AG04450 (cell line): Measurements from ENCODE around the gene NPBWR2. TPM values are rescaled to one million over a fixed set of nuclear protein-coding genes. Genes with fewer than 3 reads are reported as not detected.

ENCODE experiments used
- CTCF ChIA-PET: fragments of 300-600, 350-600 bp; formaldehyde crosslinking; extraction: SDS; loops from one replicate; lab custom pipeline; 2022; ENCODE audit warnings: antibody characterized with exemption, inconsistent platforms; lab: Charles Lee
- POLR2A ChIA-PET: fragments of 350-600 bp; formaldehyde crosslinking; extraction: SDS; loops from one replicate; lab custom pipeline; 2021; ENCODE audit warnings: antibody characterized with exemption, inconsistent platforms; lab: Yijun Ruan, JAX
- DNase-seq: peaks from one replicate; pipeline ENCODE4 v3.0.0-alpha.2; 2011; ENCODE audit warnings: low read depth, low spot score
- H3K27ac ChIP-seq: one replicate; pipeline ENCODE4 v1.5.1; 2012; ENCODE audit warnings: low read depth, low read length, control low read depth
- H3K27me3 ChIP-seq: one replicate; pipeline ENCODE4 v1.6.0; 2012; ENCODE audit warnings: low read length; ENCODE audit not compliant: control insufficient read depth, insufficient read depth
- H3K4me3 ChIP-seq: 2 replicates; pipeline ENCODE4 v1.5.1; 2011; ENCODE audit warnings: mild to moderate bottlenecking, low read depth, low read length, control low read depth
- H3K9me3 ChIP-seq: 2 replicates; pipeline ENCODE4 v1.5.1; 2012; ENCODE audit warnings: low read length; ENCODE audit not compliant: control insufficient read depth, insufficient read depth
- polyA minus RNA-seq: library from RNA; depleted of rRNA, polyadenylated mRNA; stranded (reverse); fragments of >200 nt; gene quantifications from 2 replicates; pipeline ENCODE4 v1.2.3, GENCODE V29; 2011; rRNA and poly(A)+ RNA removed
- polyA plus RNA-seq: library from polyadenylated mRNA; depleted of rRNA; stranded (reverse); fragments of >200 nt; gene quantifications from 2 replicates; pipeline ENCODE4 v1.2.3, GENCODE V29; 2011; rRNA removed
- TF ChIP-seq, protein P1 (sequence below): IDR thresholded peaks from 2 replicates; pipeline ENCODE4 v1.5.1; 2011; ENCODE audit warnings: low read depth, low read length, control low read depth, inconsistent platforms

The NPBWR2 gene, protein sequence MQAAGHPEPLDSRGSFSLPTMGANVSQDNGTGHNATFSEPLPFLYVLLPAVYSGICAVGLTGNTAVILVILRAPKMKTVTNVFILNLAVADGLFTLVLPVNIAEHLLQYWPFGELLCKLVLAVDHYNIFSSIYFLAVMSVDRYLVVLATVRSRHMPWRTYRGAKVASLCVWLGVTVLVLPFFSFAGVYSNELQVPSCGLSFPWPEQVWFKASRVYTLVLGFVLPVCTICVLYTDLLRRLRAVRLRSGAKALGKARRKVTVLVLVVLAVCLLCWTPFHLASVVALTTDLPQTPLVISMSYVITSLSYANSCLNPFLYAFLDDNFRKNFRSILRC
- polyA plus RNA-seq: not detected in 2 replicates
- polyA minus RNA-seq: not detected in 2 replicates

DNA sequence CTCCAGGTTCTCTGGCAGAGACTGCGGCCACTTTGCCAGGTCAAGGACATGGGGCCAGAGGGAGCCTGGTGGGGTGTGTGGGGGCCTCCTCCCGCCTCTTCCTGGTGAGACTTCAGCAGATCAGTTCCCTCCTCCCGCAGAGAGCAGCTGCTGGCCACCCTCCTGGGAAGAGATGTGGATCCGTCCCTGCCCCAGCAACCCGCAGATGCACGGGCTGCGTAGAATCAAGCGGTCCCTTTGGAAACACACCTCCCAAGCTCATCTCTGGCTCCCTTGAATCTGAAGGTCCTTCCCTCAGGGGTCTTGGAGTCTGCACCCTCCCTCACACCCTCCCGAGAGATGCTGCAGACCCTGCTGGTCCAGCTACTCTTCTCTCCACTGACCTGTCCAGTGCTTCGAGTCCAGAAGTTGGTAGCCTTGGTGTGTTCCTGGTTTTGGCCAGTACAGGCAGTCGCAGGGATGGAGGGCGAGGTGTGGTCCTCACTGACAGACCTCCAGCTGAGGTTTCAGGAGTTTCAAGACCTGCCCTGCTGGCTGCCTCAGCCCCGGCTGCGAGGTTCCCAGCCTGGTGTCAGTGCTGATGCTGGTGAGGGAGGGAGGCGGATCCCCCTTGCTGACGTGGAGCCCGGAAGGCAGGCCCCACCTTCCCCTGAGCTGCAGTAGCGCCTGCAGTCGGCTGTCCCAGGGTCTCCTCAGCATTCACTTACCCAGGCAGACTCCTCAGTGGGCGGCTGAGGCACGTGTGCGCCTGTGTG, at the start of gene NPBWR2:
Gene NPBWR2, minus strand, starts transcription at position 585 of the 755 bp plus-strand sequence. CDS start 734 bp downstream, outside the sequence.
- Histone ChIP-seq H3K4me3 (no peak within 1 kb of the TSS), H3K9me3 (peaks cover 4% of the 10 kb centered on the region; the same call in 1 of the 2 replicates), H3K27ac (no peak within 1 kb of the TSS), H3K27me3 (peaks cover 36% of the 10 kb centered on the region)
- CTCF ChIA-PET: no interaction called here
- POLR2A ChIA-PET: no interaction called here
- TF ChIP-seq, protein P1, sequence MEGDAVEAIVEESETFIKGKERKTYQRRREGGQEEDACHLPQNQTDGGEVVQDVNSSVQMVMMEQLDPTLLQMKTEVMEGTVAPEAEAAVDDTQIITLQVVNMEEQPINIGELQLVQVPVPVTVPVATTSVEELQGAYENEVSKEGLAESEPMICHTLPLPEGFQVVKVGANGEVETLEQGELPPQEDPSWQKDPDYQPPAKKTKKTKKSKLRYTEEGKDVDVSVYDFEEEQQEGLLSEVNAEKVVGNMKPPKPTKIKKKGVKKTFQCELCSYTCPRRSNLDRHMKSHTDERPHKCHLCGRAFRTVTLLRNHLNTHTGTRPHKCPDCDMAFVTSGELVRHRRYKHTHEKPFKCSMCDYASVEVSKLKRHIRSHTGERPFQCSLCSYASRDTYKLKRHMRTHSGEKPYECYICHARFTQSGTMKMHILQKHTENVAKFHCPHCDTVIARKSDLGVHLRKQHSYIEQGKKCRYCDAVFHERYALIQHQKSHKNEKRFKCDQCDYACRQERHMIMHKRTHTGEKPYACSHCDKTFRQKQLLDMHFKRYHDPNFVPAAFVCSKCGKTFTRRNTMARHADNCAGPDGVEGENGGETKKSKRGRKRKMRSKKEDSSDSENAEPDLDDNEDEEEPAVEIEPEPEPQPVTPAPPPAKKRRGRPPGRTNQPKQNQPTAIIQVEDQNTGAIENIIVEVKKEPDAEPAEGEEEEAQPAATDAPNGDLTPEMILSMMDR: no peak
- DNase-seq: no peak

DNA sequence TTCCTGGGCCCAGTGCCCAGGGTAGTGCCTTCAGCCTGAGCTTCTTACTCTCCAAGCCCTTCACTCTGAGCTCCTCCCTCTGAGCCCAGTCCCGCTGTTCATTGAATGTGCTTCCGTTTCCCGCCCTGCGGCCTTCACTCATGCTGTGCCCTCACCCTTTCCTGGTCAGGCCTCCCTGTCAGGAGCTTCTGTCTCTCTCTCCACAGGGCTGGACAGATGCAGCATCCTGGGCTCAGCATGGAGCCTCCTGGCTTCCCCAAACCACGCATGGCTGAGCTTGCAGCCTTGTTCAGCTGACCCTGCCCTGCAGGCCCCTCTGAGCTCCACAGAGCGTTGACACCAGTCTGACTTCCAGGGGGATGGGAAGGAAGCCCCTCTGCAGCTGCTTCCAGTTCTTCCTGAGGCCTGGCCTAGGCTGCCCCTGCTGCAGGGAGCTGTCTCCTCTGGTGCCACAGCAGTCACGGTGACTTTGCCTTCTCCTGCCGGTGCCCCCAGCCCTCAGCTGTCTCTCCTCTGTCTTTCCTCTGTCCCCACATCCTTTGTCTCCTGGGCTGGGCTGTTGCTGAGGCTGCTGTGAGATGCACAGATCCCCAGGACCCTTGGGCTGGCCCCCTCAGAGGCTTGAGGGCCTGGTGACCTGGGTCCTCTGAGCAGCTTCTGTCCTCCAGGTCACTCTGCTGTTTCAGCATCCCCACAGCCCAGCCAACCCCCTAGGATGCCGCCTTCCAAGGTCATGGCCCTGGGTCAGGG, 48.9 kb upstream of the NPBWR2 start:
- TF ChIP-seq, protein P1: no peak
- no peak overlapping the region for H3K4me3 ChIP-seq
- no peak overlapping the region for H3K27ac ChIP-seq
- DNase-seq: no peak
- H3K9me3 ChIP-seq: no peaks in the 10 kb centered on the region; the same call in 1 of the 2 replicates
- CTCF ChIA-PET: no interaction called here
- POLR2A ChIA-PET: no interaction called here
- H3K27me3 ChIP-seq: peaks cover 17% of the 10 kb centered on the region

DNA sequence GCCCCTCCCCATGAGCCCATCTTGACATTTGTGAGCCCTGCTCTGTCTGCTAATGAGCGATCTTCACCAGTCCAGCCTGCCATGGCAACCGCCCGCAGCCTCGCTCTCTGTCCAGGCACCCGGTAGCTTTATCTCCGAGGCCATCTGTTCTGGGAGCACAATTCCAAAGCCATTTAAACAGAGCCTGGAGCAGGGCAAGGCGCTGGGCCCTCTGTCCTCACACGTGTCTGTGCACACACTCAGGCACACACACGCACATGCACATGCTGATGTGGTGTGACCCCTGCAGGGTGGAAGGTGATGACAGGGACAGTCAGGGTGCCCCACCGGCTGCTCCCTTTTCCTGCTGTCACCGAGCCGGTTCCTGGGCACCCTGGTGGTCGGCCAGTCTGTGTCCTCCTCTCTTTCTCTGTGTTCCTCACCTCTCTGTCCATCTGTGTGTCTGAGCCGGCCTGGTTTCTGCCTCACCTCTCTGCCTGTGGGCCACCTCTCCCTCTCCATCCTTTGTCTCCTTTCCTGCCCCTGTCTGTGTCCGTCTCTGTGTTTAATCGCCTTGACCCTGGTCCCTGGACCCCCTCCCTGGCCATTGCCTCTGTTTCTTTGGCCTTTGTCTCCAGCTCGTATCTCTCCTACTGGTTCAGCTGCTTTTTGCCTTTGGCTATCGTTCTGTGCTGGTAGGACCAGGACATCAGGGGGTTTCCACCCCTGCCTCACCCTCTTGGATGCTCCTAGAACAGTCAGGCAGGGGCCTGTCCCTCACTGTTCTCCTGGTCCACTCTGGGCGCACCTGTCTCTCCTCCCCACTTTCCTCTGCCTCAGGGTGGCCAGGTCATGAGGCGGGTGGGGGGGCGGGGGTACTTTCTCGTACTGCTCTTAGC, 48.1 kb upstream of the NPBWR2 start:
- no peak overlapping the region for H3K4me3 ChIP-seq
- H3K27me3 ChIP-seq: peaks cover 9% of the 10 kb centered on the region
- no peak overlapping the region for H3K27ac ChIP-seq
- ChIA-PET POLR2A (no interaction called here), CTCF (no interaction called here)
- TF ChIP-seq, protein P1: no peak
- H3K9me3 ChIP-seq: no peaks in the 10 kb centered on the region; the same call in 1 of the 2 replicates
- DNase-seq: no peak

DNA sequence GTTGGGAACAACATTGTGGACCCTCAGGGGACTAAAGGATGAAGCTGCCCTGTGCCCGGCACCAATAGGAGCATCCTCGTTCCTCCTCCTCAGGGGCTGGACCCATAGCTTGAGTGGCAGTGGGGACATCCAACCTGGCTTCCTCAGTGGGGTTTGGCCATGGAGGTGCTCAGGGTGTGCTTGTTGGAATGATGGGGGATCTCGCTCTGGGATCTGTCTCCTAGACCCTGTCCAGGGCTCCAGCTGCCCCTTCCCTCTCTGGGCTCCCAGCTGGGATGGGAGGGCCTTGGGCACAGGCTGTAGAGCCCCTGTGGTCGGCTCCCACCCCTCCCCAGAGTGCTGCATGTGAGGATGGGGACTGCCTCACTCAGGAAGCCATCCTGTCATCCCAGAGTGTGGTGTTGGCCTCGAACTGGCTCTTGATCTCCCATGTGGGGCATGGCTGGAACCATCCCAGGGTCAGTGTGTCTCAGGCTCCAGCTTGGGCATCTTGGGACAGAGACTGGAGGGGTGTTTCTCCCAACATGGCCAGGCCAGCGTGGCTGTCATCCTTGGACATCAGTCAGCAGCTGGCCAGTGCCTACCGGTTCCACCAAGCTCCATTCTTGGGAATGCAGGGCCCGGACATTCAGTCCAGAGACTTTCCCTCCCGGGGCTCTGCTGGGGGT, 47.4 kb upstream of the NPBWR2 start:
- CTCF ChIA-PET: no interaction called here
- Histone ChIP-seq H3K27me3 (peaks cover 1% of the 10 kb centered on the region), H3K27ac (no peak overlapping the region), H3K4me3 (no peak overlapping the region), H3K9me3 (peaks cover 2% of the 10 kb centered on the region)
- TF ChIP-seq, protein P1: no peak
- DNase-seq: no peak
- POLR2A ChIA-PET: no interaction called here
